Endothelial cell of umbilical vein (primary cell): ENCODE measurements around the gene TAPBP.

ENCODE experiments used
- CTCF ChIP-seq, 2 donors: IDR thresholded peaks; 1 replicate in 1 of 2; 2 replicates in 1 of 2; pipeline ENCODE4 v1.5.1; 2011; ENCODE audit warnings: low read length in 2 of 2, mild to moderate bottlenecking in 2 of 2, moderate library complexity in 2 of 2, control low read depth in 1 of 2, inconsistent platforms in 1 of 2, low read depth in 1 of 2; ENCODE audit not compliant: insufficient read depth in 1 of 2; ENCODE audit errors: extremely low read depth in 1 of 2
- EZH2 ChIP-seq: IDR thresholded peaks from 2 replicates; pipeline ENCODE4 v1.6.1; 2012; ENCODE audit warnings: borderline replicate concordance, low read depth, mild to moderate bottlenecking, moderate library complexity, low read length, inconsistent platforms; ENCODE audit not compliant: severe bottlenecking
- FOS ChIP-seq: IDR thresholded peaks from 2 replicates; pipeline ENCODE4 v1.6.1; 2011; ENCODE audit warnings: mild to moderate bottlenecking, low read length, moderate library complexity, borderline replicate concordance; ENCODE audit not compliant: insufficient read depth
- GATA2 ChIP-seq: IDR thresholded peaks from 2 replicates; pipeline ENCODE4 v1.7.0; 2011; ENCODE audit warnings: low read depth, mild to moderate bottlenecking, moderate library complexity, mixed read lengths, low read length; ENCODE audit not compliant: insufficient read length, insufficient read depth
- JUN ChIP-seq: IDR thresholded peaks from 2 replicates; pipeline ENCODE4 v1.6.1; 2011; ENCODE audit warnings: borderline replicate concordance, low read depth; ENCODE audit not compliant: insufficient read length, insufficient read depth
- MYC ChIP-seq: IDR thresholded peaks from one replicate; pipeline ENCODE4 v1.6.1; 2011; ENCODE audit warnings: mild to moderate bottlenecking, low read depth, low read length
- POLR2A ChIP-seq: IDR thresholded peaks from 2 replicates; pipeline ENCODE4 v1.6.1; 2012; ENCODE audit warnings: low read depth, mild to moderate bottlenecking, control low read depth, low read length
- POLR2AphosphoS5 ChIP-seq: IDR thresholded peaks from 2 replicates; pipeline ENCODE4 v1.6.1; 2012; ENCODE audit warnings: low read depth, mild to moderate bottlenecking, control low read depth, low read length, moderate library complexity; ENCODE audit not compliant: insufficient read depth
- TF ChIP-seq, protein P1 (sequence below): IDR thresholded peaks from 2 replicates; pipeline ENCODE4 v1.6.1; 2011; ENCODE audit not compliant: insufficient read depth, insufficient read length

DNA sequence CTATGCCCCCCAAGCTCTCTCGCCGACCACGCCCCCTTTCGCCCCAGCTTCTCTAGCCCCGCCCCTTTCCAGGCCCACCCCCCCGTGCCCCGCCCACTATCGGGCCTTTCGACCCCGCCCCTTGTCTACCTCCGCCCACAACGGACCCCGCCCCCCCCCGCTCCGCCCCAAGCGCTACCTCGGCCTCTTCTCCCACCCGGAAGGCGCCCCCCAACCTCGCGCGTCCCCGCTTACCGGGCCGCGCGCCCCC is 3.5 kb upstream of the TAPBP start:
- TF ChIP-seq EZH2 (no peak), CTCF (IDR thresholded peaks at IDR 0.05; ENCODE audit: extremely low read depth in 1 of 2, insufficient read depth in 1 of 2, low read depth in 1 of 2, low read length in 2 of 2) (no peak), POLR2A (no peak), GATA2 (no peak), POLR2AphosphoS5 (no peak), FOS (no peak), MYC (no peak), JUN (no peak)
- TF ChIP-seq, protein P1, sequence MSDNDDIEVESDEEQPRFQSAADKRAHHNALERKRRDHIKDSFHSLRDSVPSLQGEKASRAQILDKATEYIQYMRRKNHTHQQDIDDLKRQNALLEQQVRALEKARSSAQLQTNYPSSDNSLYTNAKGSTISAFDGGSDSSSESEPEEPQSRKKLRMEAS = no peak
